AG08395 (cell line): ENCODE measurements around the gene BIRC5.

Experiments
- DNase-seq: peaks from one replicate; pipeline ENCODE4 v3.0.0; 2012; ENCODE audit warnings: mixed read lengths, low spot score

Gene BIRC5

GRCh38 chr17:78256707-78257591 lies 42.9 kb downstream of the BIRC5 start:
- no peak for DNase-seq

- DNase-seq: no peak
Measured at GRCh38 chr17:78257810-78258322, 43.8 kb downstream of the BIRC5 start.

GRCh38 chr17:78258323-78259191 lies 44.5 kb downstream of the BIRC5 start:
- DNase-seq: no peak

GRCh38 chr17:78259192-78259554 lies 45.1 kb downstream of the BIRC5 start:
- DNase-seq: no peak

- no peak for DNase-seq
Measured at GRCh38 chr17:78263063-78263735, 49.1 kb downstream of the BIRC5 start.

GRCh38 chr17:78263736-78264340 lies 49.8 kb downstream of the BIRC5 start:
- DNase-seq: no peak

- DNase-seq: no peak
Measured at GRCh38 chr17:78264590-78264989, 50.5 kb downstream of the BIRC5 start.

- no peak for DNase-seq
Measured at GRCh38 chr17:78265121-78265520, 51.1 kb downstream of the BIRC5 start.

- DNase-seq: no peak
Measured at GRCh38 chr17:78266231-78266631, 52.2 kb downstream of the BIRC5 start.

- DNase-seq: no peak
Measured at GRCh38 chr17:78266771-78267170, 52.7 kb downstream of the BIRC5 start.

- no peak for DNase-seq
Measured at GRCh38 chr17:78267253-78268073, 53.4 kb downstream of the BIRC5 start.

GRCh38 chr17:78268191-78268874 lies 54.3 kb downstream of the BIRC5 start:
- no peak for DNase-seq

GRCh38 chr17:78268951-78269905 lies 55.2 kb downstream of the BIRC5 start:
- DNase-seq: no peak

GRCh38 chr17:78269955-78270381 lies 55.9 kb downstream of the BIRC5 start:
- no peak for DNase-seq

GRCh38 chr17:78271419-78272170 lies 57.5 kb downstream of the BIRC5 start:
- no peak for DNase-seq

GRCh38 chr17:78272181-78272913 lies 58.3 kb downstream of the BIRC5 start:
- DNase-seq: no peak

- DNase-seq: no peak
Measured at GRCh38 chr17:78272914-78273258, 58.8 kb downstream of the BIRC5 start.

- no peak for DNase-seq
Measured at GRCh38 chr17:78273813-78274212, 59.8 kb downstream of the BIRC5 start.
